ENCODE measurements around the gene SLX4IP.

DNA sequence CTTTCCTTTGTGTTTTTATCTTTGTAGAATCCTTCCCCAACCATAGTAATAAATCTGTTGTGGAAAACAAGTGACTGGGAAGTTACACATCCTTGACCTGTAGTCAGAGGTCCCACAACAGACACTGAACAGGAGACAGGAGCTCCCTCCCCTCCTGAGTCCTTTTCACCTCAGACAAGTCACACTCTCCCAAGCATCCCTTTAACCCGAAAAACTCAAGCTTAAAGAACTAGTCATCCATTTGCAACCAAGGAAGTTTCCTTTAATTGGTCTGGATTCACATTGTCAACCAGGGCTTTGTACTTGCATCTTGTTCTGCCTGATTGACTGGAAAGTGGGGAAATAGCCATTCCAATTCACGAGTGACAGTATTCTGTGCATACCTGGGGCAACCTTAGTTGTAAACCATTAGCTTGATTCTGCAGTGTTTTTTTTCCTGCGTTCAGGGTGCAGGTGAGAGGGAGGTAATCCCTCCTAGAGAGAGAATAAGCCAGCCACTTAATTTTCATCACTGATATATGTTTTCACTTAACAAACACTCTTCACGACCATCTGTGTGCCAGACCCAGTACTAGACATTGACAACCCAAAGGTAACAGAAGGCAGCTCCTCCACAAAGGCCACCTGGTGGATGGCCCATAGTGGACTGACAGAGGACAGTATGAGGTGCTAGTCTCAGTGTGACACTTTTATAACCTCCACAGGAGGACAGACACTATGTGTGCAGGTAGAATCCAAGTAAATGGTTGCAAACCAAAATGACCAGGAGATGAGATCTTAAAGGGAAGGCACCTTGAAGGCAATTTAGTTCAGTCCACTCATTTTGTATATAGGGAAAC, 112.4 kb downstream of the SLX4IP start:
- TF ChIP-seq, protein P1, sequence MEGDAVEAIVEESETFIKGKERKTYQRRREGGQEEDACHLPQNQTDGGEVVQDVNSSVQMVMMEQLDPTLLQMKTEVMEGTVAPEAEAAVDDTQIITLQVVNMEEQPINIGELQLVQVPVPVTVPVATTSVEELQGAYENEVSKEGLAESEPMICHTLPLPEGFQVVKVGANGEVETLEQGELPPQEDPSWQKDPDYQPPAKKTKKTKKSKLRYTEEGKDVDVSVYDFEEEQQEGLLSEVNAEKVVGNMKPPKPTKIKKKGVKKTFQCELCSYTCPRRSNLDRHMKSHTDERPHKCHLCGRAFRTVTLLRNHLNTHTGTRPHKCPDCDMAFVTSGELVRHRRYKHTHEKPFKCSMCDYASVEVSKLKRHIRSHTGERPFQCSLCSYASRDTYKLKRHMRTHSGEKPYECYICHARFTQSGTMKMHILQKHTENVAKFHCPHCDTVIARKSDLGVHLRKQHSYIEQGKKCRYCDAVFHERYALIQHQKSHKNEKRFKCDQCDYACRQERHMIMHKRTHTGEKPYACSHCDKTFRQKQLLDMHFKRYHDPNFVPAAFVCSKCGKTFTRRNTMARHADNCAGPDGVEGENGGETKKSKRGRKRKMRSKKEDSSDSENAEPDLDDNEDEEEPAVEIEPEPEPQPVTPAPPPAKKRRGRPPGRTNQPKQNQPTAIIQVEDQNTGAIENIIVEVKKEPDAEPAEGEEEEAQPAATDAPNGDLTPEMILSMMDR (IDR thresholded peaks at IDR 0.05): no peak
- TF ChIP-seq POLR2A (IDR thresholded peaks at IDR 0.05): no peak

Data from adrenal gland (tissue), 5 donors.